OCI-LY7 (cell line): ENCODE results near the gene PTTG1. TPM values are rescaled to one million over a fixed set of nuclear protein-coding genes. Genes with fewer than 3 reads are reported as not detected.

Experiments used
- BruUV-seq: library from RNA; stranded (reverse); fragments of 400-500 nt; replicated peaks from 2 replicates; lab custom pipeline; 2021; lab: Mats Ljungman, UMichigan
- CTCF ChIA-PET: fragments of 300-600 bp; sonication (Branson Sonifier 250); formaldehyde crosslinking; loops from one replicate; lab custom pipeline; 2022; ENCODE audit warnings: antibody characterized with exemption; ENCODE audit not compliant: unreplicated experiment; lab: Charles Lee
- POLR2A ChIA-PET: fragments of 300-600 bp; sonication (Branson Sonifier 250); formaldehyde crosslinking; loops from one replicate; lab custom pipeline; 2022; ENCODE audit warnings: antibody characterized with exemption; lab: Charles Lee
- DNase-seq: peaks from one replicate; pipeline ENCODE4 v3.0.0-alpha.2; 2015; ENCODE audit warnings: low spot score
- H2AFZ ChIP-seq: fragments of 200-600 bp; sonication (generic), shearing (Covaris generic); 2 replicates; pipeline ENCODE4 v1.6.1; 2014; ENCODE audit warnings: mild to moderate bottlenecking, antibody characterized with exemption, low read length, moderate library complexity
- H3K27ac ChIP-seq: fragments of 200-600 bp; sonication (generic); 2 replicates; pipeline ENCODE4 v1.5.1; 2014; ENCODE audit warnings: mixed run types, low read depth, mild to moderate bottlenecking, moderate library complexity, low read length, inconsistent platforms; ENCODE audit not compliant: poor library complexity, severe bottlenecking
- H3K36me3 ChIP-seq: fragments of 200-600 bp; sonication (generic); 2 replicates; pipeline ENCODE4 v1.6.1; 2014; ENCODE audit warnings: mild to moderate bottlenecking, antibody characterized with exemption, low read length, moderate library complexity, mixed read lengths; ENCODE audit not compliant: insufficient read depth
- H3K4me1 ChIP-seq: fragments of 200-600 bp; sonication (generic); 2 replicates; pipeline ENCODE4 v1.5.1; 2014; ENCODE audit warnings: mild to moderate bottlenecking, low read length; ENCODE audit not compliant: insufficient read depth, poor library complexity, severe bottlenecking
- H3K4me2 ChIP-seq: fragments of 200-600 bp; sonication (generic); 2 replicates; pipeline ENCODE4 v1.6.1; 2014; ENCODE audit warnings: mild to moderate bottlenecking, low read length
- H3K4me3 ChIP-seq: fragments of 200-600 bp; sonication (generic); 2 replicates; pipeline ENCODE4 v1.5.1; 2014; ENCODE audit warnings: mild to moderate bottlenecking, low read depth, low read length; ENCODE audit not compliant: poor library complexity, severe bottlenecking
- H3K79me2 ChIP-seq: fragments of 200-600 bp; sonication (generic); 2 replicates; pipeline ENCODE4 v1.6.1; 2016; ENCODE audit warnings: low read depth, mild to moderate bottlenecking, low read length, moderate library complexity, mixed read lengths; ENCODE audit not compliant: insufficient read depth
- H3K9me2 ChIP-seq: fragments of 200-600 bp; sonication (generic); 2 replicates; pipeline ENCODE4 v1.6.1; 2016; ENCODE audit warnings: mild to moderate bottlenecking, low read length, mixed read lengths; ENCODE audit not compliant: insufficient read depth
- H3K9me3 ChIP-seq: fragments of 200-600 bp; sonication (generic); 2 replicates; pipeline ENCODE4 v1.6.1; 2014; ENCODE audit warnings: mild to moderate bottlenecking, mixed run types, low read length, mixed read lengths
- H4K20me1 ChIP-seq: fragments of 200-600 bp; sonication (generic); 2 replicates; pipeline ENCODE4 v1.6.1; 2014; ENCODE audit warnings: mild to moderate bottlenecking, antibody characterized with exemption, low read length, moderate library complexity, mixed read lengths; ENCODE audit not compliant: insufficient read depth
- CTCF ChIP-seq: fragments of 200-600 bp; sonication (generic); conservative IDR thresholded peaks from 2 replicates; pipeline ENCODE4 v1.5.1; 2014; ENCODE audit warnings: mild to moderate bottlenecking, antibody characterized with exemption, low read length, moderate library complexity, mixed read lengths
- EZH2phosphoT487 ChIP-seq: fragments of 200-600 bp; sonication (generic); IDR thresholded peaks from 2 replicates; pipeline ENCODE4 v1.6.1; 2018; ENCODE audit warnings: low read depth, borderline replicate concordance, mild to moderate bottlenecking, mixed run types, antibody characterized with exemption, low read length, moderate library complexity, mixed read lengths
- intact Hi-C: fragments of 100-400 bp; cut with micrococcal nuclease; formaldehyde crosslinking; loops from one replicate; pipeline ENCODE4 v1.10.0; 2022; ENCODE audit not compliant: unreplicated experiment
- total RNA-seq, 2 experiments: library from RNA; depleted of rRNA in 1 of 2; stranded (reverse); fragments of >200 nt in 1 of 2; shearing (Covaris generic) in 1 of 2; gene quantifications; 2 replicates each; pipeline ENCODE4 v1.2.3, GENCODE V29; 2014 to 2022

PTTG1 gene
- total RNA-seq, 2 experiments from 2014 or later = 340 to 480 TPM

- no TSS peak for BruUV-seq
- ChIA-PET CTCF (no interaction called here), POLR2A (interaction anchor here (0.6 to 1.8 kb wide), 3 partner anchors 10 to 350 kb away, joined by 4 to 5 read pairs (median 5); no protein-coding TSS in a partner anchor)
- no peak for TF ChIP-seq EZH2phosphoT487
- no peak for TF ChIP-seq CTCF
- intact Hi-C loops = no loop called here
- Histone ChIP-seq H3K27ac (no peak overlapping the region), H3K36me3 (no peaks in the 10 kb centered on the region), H3K9me2 (no peaks in the 10 kb centered on the region; the same call in 1 of the 2 replicates), H3K9me3 (no peaks in the 10 kb centered on the region), H3K4me2 (no peak overlapping the region), H3K4me1 (no peaks in the 10 kb centered on the region), H3K4me3 (no peak overlapping the region), H4K20me1 (no peaks in the 10 kb centered on the region), H2AFZ (no peak overlapping the region), H3K79me2 (no peaks in the 10 kb centered on the region)
- no peak for DNase-seq
Measured at GRCh38 chr5:160452036-160452435, 30.4 kb downstream of the PTTG1 start.

GRCh38 chr5:160452795-160453194 lies 31.1 kb downstream of the PTTG1 start:
- no TSS peak for BruUV-seq
- H3K36me3 ChIP-seq = no peaks in the 10 kb centered on the region
- intact Hi-C loops = no loop called here
- H3K9me2 ChIP-seq = no peaks in the 10 kb centered on the region; the same call in 1 of the 2 replicates
- no peak overlapping the region for H3K27ac ChIP-seq
- H3K4me2 ChIP-seq = no peak overlapping the region
- no peaks in the 10 kb centered on the region for H3K4me1 ChIP-seq
- DNase-seq = no peak
- CTCF ChIA-PET = no interaction called here
- POLR2A ChIA-PET = interaction anchor here (1.8 kb wide), 1 partner anchor 11 kb away, joined by 4 read pairs; no protein-coding TSS in a partner anchor
- H3K4me3 ChIP-seq = no peak overlapping the region
- TF ChIP-seq EZH2phosphoT487 = no peak
- TF ChIP-seq CTCF = no peak
- no peak overlapping the region for H2AFZ ChIP-seq
- no peaks in the 10 kb centered on the region for H4K20me1 ChIP-seq
- no peaks in the 10 kb centered on the region for H3K9me3 ChIP-seq
- no peaks in the 10 kb centered on the region for H3K79me2 ChIP-seq

GRCh38 chr5:160453751-160454150 lies 32.1 kb downstream of the PTTG1 start:
- Histone ChIP-seq H4K20me1 (no peaks in the 10 kb centered on the region), H3K36me3 (no peaks in the 10 kb centered on the region), H3K79me2 (no peaks in the 10 kb centered on the region), H3K9me2 (no peaks in the 10 kb centered on the region; the same call in 1 of the 2 replicates), H2AFZ (no peak overlapping the region), H3K27ac (no peak overlapping the region), H3K4me2 (no peak overlapping the region), H3K9me3 (no peaks in the 10 kb centered on the region), H3K4me1 (no peaks in the 10 kb centered on the region), H3K4me3 (no peak overlapping the region)
- no peak for DNase-seq
- ChIA-PET POLR2A (interaction anchor here (0.7 kb wide), 1 partner anchor 11 kb away, joined by 4 read pairs; no protein-coding TSS in a partner anchor), CTCF (interaction anchor here (0.6 kb wide), 1 partner anchor 45 kb away, joined by 3 read pairs; no protein-coding TSS in a partner anchor)
- no peak for TF ChIP-seq EZH2phosphoT487
- no peak for TF ChIP-seq CTCF
- intact Hi-C loops = no loop called here
- no TSS peak for BruUV-seq
